Stimulated activated CD8-positive, alpha-beta memory T cell treated with anti-CD3 and anti-CD28 coated beads, Interleukin-15, amount 100 ng/mL, for 24 hours (primary cell): ENCODE measurements around the gene RNF121.

Experiments
- DNase-seq: peaks from one replicate; pipeline ENCODE4 v3.0.0-alpha.2; 2020; ENCODE audit warnings: low read depth

The RNF121 gene

DNA sequence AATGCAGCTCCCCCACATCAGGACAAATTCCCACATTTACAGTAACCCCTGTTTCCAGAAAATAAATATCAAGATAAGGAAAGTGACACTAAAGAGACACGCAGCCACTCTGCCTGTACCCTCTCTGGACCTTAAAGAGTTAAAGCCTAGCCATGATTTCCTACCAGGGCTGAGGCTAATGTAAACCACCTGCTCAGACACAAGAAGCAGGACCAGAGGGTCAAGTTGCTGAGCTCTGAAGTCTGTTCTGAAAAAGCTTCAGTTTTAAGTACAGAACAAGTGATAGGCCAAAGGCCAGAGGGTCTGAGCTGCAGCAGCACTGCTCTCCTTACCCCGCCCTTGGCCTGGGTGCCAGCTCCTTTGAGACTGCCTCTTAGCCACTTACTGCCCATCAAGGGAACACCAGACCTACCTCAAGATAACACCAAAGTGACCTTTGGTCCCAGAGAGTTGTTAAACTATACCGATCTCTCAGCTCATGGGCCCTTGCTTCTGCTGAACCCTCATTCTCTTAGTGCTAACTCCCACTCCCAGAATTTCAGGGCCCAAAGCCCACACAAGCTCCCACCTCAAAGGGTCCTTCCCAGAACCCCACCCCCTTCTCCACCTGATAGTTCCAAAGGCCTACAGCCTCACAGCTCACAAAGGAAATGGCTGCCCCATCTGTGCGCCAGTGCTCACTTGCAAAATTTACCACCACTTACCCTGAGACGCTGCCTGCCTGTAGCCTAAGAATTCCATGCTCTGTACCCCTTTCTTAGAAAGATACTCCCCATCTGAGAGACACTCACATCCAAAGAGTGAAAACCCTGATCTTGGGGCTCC is 110.4 kb downstream of the RNF121 start:
- no peak for DNase-seq

DNA sequence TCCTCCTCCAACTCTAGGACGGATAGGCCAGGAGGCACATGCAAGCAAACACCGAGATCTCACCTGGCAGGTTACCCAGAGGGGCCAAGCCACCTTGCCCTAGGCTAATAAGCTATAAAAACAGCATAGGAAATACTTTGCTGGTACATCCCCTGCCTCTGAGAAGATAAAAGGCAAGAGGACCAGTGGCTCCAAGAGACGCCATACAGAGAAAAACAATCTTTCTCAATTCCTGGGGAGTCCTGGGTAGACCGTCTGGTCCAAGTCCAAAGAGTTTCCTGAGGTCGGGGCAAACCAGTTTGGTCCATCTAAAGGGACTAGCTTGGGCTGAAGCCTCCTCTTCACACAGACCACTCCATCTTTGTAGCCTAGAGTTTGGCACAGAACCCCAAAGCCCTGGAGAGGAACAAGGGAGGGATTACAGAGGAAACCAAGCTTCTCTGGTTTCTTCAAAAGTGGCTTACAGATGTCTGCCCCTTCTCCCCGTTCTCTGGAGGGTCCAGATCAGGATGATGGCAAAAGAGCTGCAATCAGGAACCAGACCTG is 111.1 kb downstream of the RNF121 start:
- no peak for DNase-seq

DNA sequence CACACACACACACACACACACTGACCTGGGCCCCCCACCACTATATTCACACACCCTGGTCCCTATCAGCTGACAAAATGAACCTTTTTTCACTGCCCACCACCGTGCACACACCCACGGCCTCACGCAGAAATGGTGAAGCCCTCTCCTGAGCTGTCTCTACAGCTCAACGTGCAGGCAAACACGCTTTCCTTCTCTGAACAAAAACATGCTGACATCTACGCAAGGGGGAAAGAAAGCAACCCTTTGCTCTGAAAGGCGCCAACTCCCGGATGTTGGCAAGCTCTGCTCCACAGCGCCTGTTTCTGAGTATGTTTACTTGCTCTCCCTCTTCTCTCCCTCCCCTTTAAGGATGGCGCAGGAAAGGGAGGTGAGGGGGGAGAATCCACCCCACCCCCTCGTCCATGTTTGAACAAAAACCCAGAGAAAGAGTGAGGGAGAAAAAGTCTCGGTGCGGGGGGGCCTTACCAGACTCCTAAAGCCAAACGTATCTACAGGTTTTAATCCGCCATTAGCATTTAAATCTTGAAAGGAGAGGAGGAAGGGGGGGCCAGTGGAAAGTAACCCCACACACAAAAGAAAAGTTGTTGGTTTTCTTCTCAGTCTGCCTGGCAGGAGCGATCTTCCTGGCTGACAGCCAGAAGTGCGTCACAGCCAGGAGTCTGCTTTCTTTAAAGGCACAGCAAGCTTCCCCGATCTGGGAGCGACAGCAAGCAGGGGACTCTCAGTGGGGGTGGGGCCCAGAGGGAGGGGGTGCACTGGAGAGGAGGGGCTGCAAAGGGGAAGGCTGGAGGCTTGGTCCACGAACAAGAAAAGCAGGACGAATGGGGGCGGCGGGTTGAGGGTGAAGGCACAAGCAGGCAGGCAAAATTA is 111.9 kb downstream of the RNF121 start:
- DNase-seq: peak; percentile 42

DNA sequence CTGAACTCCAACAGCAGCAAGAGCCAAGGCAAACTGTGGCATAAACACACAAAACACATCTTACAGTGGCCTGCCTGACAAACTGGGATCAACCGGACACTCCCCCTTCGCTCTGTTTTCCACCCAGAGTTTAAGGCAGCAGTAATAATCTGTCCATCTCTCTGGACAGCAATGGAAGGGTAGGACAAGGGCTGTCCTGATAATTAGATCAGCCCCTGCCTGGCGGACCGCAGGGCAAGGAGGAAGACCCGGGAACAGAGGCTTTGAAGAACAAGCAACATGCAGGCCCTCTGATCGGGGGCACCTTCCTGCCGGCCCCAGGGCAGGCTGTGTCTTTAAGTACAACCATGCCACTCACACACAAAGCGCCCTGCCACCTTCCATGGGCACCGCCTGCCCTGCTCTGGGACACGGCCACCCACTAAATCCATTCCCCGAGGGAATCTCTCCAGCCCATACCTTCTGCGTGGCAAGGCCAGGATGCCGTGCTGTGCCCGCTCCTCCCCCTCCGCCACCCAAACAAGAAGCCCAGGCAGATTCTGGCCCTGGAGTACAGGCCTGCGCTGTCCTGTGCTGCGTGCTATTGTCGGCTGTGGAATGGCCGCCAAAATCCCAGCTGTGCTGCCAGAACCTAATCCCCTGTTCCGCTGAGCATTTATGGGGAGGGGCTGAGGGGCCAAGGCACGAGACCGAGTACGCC is 112.7 kb downstream of the RNF121 start:
- no peak for DNase-seq

DNA sequence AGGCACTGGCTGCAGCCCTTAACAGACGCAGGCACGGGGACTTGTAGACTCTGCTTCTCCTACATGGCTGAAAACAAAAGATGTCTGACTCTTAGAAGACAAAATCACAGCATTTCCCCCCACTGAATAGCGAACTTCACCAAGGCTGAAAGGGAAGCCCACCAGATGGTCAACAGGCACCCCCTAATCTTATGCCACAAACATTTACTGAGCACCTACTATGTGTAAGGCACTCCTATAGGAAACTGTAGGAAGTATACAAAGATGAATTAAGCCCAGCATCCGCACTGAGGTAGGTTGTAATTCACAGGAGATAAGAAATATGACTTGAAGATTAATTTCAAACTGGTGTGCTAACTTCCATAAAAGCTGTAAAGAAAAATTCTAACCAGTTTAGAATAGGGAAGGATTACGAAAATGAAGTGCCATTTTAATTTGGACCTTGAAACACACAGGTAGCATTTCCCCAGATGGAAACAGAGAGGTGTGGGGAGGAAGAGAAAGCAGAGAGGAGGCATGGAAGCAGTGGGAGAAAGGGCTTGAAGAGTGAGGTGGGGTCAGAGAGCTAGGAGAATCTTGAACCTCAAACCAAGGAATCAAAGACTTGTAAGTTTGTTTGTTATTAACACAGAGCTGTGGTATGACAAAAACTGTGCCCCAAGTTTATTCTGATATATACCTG is 113.4 kb downstream of the RNF121 start:
- no peak for DNase-seq

DNA sequence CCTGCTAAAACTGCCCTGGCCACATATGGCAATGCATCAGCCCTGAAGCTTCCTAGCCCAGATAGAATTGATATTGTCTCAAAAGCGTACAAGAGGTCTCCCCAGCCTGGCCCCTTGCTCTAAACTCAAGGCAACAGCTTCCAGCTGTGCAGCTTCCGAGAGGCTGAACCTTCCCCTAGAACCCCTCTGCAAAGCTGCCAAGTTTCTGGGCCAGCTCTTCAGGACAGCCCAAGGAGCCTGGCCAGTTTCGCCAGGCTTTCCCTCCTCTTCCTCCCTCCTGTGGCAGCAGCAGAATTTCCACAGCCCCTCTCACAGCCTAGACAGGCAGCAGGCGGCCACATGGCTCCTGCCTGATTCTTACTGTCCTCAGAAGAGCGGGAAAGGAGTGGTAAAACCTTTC is 117.0 kb downstream of the RNF121 start:
- no peak for DNase-seq
